ENCODE results near the gene DYSF.

DYSF gene

DNA sequence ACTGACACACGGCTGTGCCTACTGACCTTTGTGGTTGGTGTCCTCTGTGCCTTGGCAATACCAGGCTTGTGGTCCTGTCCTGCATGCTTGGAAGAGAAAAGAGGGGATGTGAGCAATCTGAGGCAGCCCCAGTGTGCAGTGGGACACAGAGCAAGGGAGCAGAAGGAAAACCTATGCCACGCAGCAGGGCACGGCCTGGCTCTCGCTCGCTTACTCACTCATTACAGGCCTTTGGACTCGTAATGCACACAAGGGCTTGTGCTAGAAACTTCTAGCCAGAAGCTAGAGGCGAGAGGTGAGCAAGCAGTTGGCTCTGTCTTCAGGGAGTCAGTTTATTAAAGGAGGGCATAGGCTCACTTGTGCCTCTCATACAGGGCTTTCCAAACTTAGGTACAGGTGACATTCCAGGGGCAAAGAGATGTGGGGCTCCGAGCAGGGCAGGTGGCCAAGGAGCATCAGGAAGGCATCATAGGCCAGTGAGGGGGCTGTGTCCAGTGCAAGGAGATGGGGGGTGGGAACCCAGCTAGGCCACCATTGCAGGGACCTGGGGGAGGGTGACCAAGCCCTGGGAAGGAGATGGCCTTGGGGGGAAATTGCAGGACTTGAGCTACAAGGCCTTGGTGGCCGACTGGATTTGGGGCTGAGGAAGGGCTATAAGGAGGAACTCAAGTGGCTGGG, 100.8 kb downstream of the DYSF start:
- no peak for DNase-seq

DNA sequence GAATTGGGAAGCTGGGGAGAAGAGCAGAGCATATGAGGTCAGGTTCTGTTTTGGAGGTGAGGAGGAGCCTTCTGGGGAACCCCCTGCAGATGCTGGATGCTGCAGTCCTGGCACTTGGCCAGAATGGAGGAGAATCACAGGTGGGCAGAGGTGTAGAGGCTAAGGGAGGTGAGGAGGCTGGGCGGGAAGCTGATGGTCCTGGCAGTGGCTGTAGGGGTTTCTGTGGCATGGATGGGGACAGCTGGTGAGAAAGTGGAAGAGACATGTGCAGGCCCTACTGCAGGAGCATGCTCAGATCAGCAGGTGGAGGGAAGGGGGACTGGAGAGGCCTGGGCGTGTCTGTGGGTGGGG, 101.3 kb downstream of the DYSF start:
- DNase-seq: no peak

GRCh38 chr2:71555798-71556454, 102.6 kb downstream of the DYSF start:
- DNase-seq: no peak

- no peak for DNase-seq
Measured at GRCh38 chr2:71556692-71557250, 103.4 kb downstream of the DYSF start.

GRCh38 chr2:71557321-71557720, 104.0 kb downstream of the DYSF start:
- DNase-seq: no peak

DNA sequence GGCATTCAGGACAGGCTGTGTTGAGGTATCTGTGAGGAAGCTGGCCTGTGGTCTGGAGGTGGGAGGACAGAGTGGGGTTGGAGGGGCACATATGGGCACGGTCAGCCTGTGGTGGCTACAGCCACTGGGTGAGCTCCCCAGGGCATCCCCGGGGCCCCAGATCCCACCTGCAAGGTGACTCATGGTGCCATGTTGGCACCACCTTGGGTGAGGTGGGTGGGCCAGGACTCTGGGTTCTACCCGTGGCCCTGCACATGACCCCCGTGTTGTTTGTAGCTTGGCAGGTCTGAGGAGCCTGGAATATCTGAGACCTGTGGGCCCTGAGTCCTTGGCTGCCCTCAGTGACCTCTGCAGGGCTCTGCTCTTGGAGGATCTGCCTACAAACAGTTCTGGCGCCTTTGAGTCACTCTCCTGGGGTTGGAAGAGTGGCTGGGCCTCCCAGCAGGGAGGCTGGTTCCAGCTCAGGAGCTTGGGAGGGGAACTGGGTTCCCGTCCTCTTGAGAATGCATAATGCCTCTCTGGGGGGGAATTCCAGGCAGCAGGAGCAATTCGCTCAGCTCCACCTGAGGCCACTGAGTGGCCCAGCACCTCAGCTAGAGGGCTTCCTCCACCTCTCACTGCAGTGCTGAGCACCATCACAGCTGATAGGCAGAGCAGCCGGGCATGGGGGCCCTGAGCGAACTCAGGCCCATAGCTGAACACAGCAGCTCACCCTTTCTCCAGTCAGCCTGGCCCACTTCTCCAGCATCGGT, 105.1 kb downstream of the DYSF start:
- no peak for DNase-seq

- DNase-seq: no peak
Measured at GRCh38 chr2:71559080-71559827, 105.9 kb downstream of the DYSF start.

DNA sequence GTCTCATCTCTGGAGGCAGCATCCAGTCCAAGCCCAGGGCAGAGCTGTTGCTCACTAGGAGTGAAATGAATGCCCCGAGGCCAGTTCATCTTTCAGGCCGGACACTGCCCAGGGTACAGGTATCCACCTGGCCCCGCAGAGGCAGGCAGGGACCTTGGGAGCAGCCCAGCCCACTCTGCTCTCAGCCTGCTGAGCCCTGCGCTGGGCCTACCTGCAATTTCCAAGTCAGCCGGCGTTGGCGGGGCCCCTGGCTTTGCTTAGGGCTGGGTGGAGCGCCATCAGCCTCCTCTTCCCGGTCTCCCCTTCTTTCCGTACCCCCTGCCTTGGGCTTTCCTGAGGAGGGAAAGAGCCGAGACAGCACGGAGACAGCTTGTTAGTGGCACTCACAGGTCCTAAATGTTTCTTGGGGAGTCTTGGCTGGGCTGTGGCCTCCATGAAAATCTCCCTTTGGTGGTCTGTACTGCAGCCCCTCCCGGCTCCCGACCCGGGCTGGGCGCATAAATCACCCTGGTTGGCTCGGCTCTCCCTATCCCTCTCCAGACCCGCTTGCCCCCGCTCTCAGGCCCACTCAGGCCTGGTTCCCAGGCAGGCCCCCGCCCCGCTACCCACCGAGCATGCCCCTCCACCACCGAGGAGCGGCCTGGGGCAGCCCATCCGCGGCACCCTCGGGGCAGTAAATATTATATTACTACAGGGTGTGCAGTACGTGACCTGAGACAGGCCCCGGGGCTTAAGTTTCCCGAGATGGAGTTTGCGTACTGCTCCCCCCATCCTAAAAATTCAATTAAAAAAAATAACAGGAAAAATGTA, 106.7 kb downstream of the DYSF start:
- DNase-seq: no peak

DNA sequence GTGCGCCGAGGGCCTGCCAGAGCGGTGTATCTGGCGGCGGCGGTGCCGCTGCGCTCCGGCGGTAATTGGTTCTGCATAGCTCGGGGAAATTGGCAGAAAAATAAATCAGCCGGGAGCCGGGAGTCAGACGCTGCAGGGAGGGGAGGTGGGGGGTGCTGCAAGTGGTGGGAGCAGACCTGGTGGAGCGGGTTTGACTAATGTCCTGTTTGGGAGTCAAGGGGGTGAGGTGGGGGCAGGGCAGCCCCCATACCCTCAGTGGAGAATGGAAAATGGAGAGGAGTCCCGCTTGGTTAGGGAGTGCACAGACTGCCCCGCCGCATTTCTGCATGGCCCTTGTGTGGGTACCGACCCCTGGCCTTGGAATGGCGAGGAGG, 107.3 kb downstream of the DYSF start:
- peak; percentile 58 for DNase-seq

DNA sequence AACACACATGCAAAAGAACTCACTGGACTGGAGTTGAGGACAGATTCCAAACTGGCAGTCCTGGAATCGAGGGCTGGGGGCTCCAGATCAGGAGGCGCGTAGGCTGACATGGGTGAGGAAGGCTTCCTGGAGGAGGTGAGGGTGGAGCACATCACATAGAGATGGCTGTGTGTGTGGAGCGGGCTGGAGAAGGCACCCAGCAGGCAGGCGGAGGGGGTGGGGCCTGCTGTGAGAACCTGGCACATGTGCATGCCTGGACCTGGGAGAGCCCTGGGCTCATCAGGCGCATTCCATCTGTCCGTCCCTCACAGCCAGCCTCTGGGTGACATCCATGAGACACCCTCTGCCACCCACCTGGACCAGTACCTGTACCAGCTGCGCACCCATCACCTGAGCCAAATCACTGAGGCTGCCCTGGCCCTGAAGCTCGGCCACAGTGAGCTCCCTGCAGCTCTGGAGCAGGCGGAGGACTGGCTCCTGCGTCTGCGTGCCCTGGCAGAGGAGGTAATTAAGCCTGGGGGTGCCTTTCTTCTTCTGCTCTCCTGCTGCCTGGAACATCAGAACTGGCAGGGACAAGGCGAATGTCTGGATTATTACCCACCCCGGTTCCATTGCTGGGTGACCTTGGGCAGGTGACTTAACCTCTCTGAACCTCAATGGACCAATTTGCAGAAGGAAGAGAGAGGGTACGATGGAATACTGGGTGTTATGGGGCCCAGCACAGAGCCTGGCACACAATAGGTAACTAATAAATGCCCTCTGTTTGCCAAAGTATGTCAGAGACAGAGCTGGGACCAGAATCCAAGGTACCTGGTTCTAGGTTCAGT, 108.3 kb downstream of the DYSF start:
- DNase-seq: no peak

DNA sequence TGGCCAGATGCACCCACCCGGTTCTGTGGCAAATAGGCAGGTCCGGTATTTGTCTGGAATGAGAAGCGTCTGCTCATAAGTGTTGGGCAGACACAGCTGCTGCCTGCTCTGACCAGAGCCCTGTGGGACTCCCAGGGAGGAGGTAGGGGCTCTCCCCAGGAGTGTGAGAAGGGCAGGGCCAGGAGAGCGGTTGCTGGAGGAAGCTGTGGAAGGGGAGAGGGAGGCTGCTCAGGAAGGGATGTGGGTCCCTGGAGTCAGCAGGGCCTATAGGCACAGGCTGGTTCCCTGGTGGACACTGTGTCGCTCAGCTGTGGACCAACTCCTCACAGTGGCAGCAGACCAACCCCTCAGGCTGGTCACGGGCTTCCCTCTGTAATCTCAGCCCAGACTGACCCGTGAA, 109.2 kb downstream of the DYSF start:
- no peak for DNase-seq

- no peak for DNase-seq
Measured at GRCh38 chr2:71563872-71564271, 110.5 kb downstream of the DYSF start.

GRCh38 chr2:71564361-71564760, 111.0 kb downstream of the DYSF start:
- DNase-seq: no peak

DNA sequence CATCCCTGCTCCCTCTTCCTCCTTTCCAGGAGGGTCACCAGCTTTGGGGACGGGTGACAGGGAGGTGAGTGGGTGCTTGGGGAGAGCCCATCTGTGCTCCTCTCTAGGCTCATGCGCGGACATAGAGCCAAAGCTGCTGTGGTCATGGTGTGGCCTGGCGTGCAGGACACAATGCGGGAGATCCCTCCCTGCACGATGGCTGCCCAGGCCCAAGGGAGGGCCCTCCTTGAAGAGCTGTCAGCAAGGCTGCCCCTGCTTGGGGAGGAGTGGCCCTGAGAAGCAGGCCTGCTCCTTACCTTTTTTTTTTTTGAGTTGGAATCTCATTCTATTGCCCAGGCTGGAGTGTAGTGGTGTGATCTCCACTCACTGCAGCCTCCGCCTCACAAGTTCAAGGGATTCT, 111.4 kb downstream of the DYSF start:
- no peak for DNase-seq

- DNase-seq: no peak
Measured at GRCh38 chr2:71566372-71566771, 113.0 kb downstream of the DYSF start.

- no peak for DNase-seq
Measured at GRCh38 chr2:71567625-71568024, 114.3 kb downstream of the DYSF start.

- no peak for DNase-seq
Measured at GRCh38 chr2:71568103-71568502, 114.7 kb downstream of the DYSF start.

DNA sequence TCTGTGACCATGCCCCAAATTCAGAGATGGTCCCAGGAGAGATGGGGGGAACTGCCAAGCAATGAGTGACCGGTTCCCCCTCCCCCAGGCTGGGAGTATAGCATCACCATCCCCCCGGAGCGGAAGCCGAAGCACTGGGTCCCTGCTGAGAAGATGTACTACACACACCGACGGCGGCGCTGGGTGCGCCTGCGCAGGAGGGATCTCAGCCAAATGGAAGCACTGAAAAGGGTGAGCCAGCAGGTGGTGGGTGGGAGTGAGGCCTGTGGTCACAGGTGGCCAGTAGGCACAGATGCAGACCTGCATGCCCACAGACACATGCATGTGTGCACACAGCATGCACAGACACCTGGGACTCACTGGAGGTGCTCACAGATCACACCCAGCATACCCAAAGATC, 117.2 kb downstream of the DYSF start:
- DNase-seq: no peak

DNA sequence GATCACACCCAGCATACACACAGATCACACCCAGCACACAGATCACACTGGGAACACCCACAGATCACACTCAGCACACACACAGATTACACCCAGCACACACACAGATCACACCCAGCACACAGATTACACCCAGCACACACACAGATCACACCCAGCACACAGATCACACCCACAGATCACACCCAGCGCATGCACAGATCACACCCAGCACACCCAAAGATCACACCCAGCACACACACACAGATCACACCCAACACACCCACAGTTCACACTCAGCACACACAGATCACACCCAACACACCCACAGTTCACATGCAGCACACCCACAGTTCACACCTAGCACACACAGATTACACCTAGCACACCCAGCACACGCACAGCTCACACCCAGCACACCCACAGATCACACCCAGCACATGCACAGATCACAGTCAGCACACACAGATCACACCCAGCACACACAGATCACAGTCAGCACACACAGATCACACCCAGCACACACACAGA, 117.6 kb downstream of the DYSF start:
- DNase-seq: no peak

DNA sequence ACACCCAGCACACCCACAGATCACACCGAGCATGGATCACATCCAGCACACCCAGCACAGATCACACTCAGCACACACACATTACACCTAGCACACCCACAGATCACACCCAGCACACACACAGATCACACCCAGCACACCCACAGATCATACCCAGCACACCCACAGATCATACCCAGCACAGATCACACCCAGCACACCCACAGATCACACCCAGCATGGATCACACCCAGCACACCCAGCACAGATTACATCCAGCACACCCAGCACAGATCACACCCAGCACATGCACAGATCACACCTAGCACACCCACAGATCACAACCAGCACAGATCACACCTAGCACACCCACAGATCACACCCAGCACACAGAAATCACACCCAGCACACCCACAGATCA, 118.6 kb downstream of the DYSF start:
- no peak for DNase-seq

- DNase-seq: no peak
Measured at GRCh38 chr2:71575966-71576365, 122.6 kb downstream of the DYSF start.
